SK-N-MC (cell line): Measurements from ENCODE around the gene TMEM95.

Experiments used
- EZH2 ChIP-seq: fragments of 200-600 bp; sonication (generic); IDR thresholded peaks from one replicate; pipeline ENCODE4 v1.6.1; 2017; ENCODE audit warnings: antibody characterized with exemption
- FOXP2 ChIP-seq: optimal IDR thresholded peaks from 2 replicates; pipeline ENCODE3; 2011; ENCODE audit warnings: mild to moderate bottlenecking, moderate library complexity; ENCODE audit not compliant: insufficient read depth; ENCODE audit errors: extremely low read length, control extremely low read depth
- POLR2AphosphoS5 ChIP-seq: IDR thresholded peaks from 2 replicates; pipeline ENCODE4 v1.6.1; 2012; ENCODE audit warnings: mild to moderate bottlenecking, low read depth, low read length, borderline replicate concordance

DNA sequence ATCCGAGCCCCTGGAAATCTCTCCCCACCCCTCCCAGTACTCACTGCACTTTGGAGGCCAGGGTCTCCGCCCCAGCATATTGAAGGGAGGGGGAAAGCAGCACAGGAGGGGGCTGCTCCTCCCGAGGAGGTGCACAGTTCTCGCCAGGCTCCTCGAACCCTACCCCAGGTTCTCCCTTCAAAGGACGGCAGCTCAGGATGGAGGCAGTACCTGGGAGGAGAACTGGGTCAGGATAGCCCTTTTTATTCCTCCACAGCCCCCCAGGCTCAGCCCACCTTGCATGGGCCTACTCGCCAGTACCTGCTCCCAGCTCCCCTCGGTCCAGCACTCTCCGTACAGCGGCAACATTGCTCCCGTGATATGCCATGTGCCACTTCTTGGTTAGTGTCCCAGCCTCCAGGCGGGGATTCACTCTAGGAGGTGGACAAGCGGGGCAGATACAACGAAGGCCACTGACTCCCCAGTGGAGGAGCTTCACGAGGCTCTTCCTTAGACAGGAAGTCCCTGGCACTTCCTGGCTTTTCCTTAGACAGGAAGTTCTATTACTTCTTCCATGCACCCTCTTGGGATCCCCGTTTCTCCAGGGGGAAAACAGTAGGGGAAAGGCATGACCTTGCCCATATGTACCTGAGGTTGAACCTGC is 37.7 kb upstream of the TMEM95 start:
- TF ChIP-seq EZH2 (no peak), POLR2AphosphoS5 (no peak), FOXP2 (no peak)
